HCT116 (cell line): ENCODE data around the gene NOTCH1. TPM values are rescaled to one million over a fixed set of nuclear protein-coding genes. Genes with fewer than 3 reads are reported as not detected.
A peak's percentile ranks its signal among the peaks of the same experiment; 100 is the strongest.

ENCODE experiments used
- ATAC-seq: fragments of 200-7000 bp; cut with Tn5 transposase; 2 replicates; pipeline ENCODE4 v1.9.1; 2020; ENCODE audit warnings: mild to moderate bottlenecking, moderate library complexity
- BruUV-seq: library from RNA; stranded (reverse); fragments of 400-500 nt; replicated peaks from 2 replicates; lab custom pipeline; 2021; lab: Mats Ljungman, UMichigan
- CTCF ChIA-PET: fragments of 300-600 bp; sonication (Branson Sonifier 250); formaldehyde crosslinking; loops from one replicate; lab custom pipeline; 2021; ENCODE audit warnings: antibody characterized with exemption; lab: Charles Lee
- POLR2A ChIA-PET: fragments of 300-600, 350-600 bp; sonication (Branson Sonifier 250); formaldehyde crosslinking; loops from one replicate; lab custom pipeline; 2021; ENCODE audit warnings: antibody characterized with exemption; lab: Charles Lee
- RAD21 ChIA-PET, 2 experiments: fragments of 300-600 bp; sonication (Branson Sonifier 250); formaldehyde crosslinking; loops; one replicate each; lab custom pipeline; 2023; ENCODE audit warnings: low total read pairs in 2 of 2; ENCODE audit not compliant: uncharacterized antibody in 2 of 2, unreplicated experiment in 2 of 2, low non-redundant PET in 1 of 2; lab: Charles Lee
- DNase-seq: peaks from one replicate; pipeline ENCODE4 v3.0.0-alpha.2; 2010; ENCODE audit warnings: low read depth, low spot score
- H2AFZ ChIP-seq: fragments of 200-600 bp; shearing (Covaris generic), sonication (generic); 2 replicates; pipeline ENCODE4 v1.6.1; 2017; ENCODE audit warnings: low read depth, mixed run types, mixed read lengths, antibody characterized with exemption, low read length; ENCODE audit not compliant: poor library complexity, severe bottlenecking
- H3K27ac ChIP-seq: 2 replicates; pipeline ENCODE4 v1.5.1; 2012; ENCODE audit warnings: low read depth, low read length
- H3K27me3 ChIP-seq: fragments of 200-600 bp; sonication (generic); 2 replicates; pipeline ENCODE4 v1.6.1; 2016; ENCODE audit warnings: mixed run types, low read length, mixed read lengths; ENCODE audit not compliant: insufficient read depth
- H3K36me3 ChIP-seq, 2 experiments: fragments of 200-500 bp in 1 of 2; fragments of 200-600 bp in 1 of 2; sonication (Bioruptor generic) in 1 of 2; sonication (generic) in 1 of 2; 2 replicates each; pipeline versions ENCODE4 v1.5.1 to v1.6.1; 2014 to 2016; ENCODE audit warnings: low read length in 2 of 2, inconsistent platforms in 1 of 2, mixed read lengths in 1 of 2, mixed run types in 1 of 2; ENCODE audit not compliant: insufficient read depth in 2 of 2, control insufficient read depth in 1 of 2
- H3K4me1 ChIP-seq, 2 experiments: fragments of 200-600 bp in 1 of 2; sonication (generic) in 1 of 2; 2 replicates each; pipeline versions ENCODE4 v1.5.1 to v1.6.1; 2012 to 2017; ENCODE audit warnings: low read length in 2 of 2, inconsistent platforms in 1 of 2, mild to moderate bottlenecking in 1 of 2, mixed read lengths in 1 of 2, mixed run types in 1 of 2, moderate library complexity in 1 of 2; ENCODE audit not compliant: insufficient read depth in 2 of 2, control insufficient read depth in 1 of 2
- H3K4me2 ChIP-seq: fragments of 200-600 bp; sonication (generic); 2 replicates; pipeline ENCODE4 v1.6.1; 2017; ENCODE audit warnings: mixed run types, low read length, mixed read lengths
- H3K4me3 ChIP-seq, 2 experiments: fragments of 200-600 bp in 1 of 2; sonication (generic) in 1 of 2; replicated peaks in 1 of 2; 2 replicates each; pipeline ENCODE4 v1.5.1; 2011 to 2016; ENCODE audit warnings: low read length in 2 of 2, control low read depth in 1 of 2, low read depth in 1 of 2, mild to moderate bottlenecking in 1 of 2, mixed read lengths in 1 of 2, mixed run types in 1 of 2
- H3K79me2 ChIP-seq: fragments of 200-600 bp; sonication (generic); 2 replicates; pipeline ENCODE4 v1.6.1; 2017; ENCODE audit warnings: mild to moderate bottlenecking, mixed run types, low read length, moderate library complexity, mixed read lengths; ENCODE audit not compliant: insufficient read depth
- H3K9ac ChIP-seq: fragments of 200-600 bp; sonication (generic); 2 replicates; pipeline ENCODE4 v1.6.1; 2016; ENCODE audit warnings: low read length, mixed read lengths
- H3K9me2 ChIP-seq: fragments of 200-600 bp; sonication (generic), shearing (Covaris generic); 2 replicates; pipeline ENCODE4 v1.6.1; 2017; ENCODE audit warnings: mixed run types, mild to moderate bottlenecking, moderate library complexity; ENCODE audit not compliant: insufficient read depth
- H3K9me3 ChIP-seq, 2 experiments: fragments of 200-500 bp in 1 of 2; fragments of 200-600 bp in 1 of 2; sonication (Bioruptor generic) in 1 of 2; sonication (generic) in 1 of 2; 2 replicates each; pipeline ENCODE4 v1.6.1; 2014 to 2017; ENCODE audit warnings: low read length in 2 of 2, mixed read lengths in 2 of 2, inconsistent platforms in 1 of 2, low read depth in 1 of 2, mild to moderate bottlenecking in 1 of 2, mixed run types in 1 of 2, moderate library complexity in 1 of 2; ENCODE audit not compliant: control insufficient read depth in 1 of 2, insufficient read depth in 1 of 2
- H4K20me1 ChIP-seq: fragments of 200-600 bp; sonication (generic), shearing (Covaris generic); 2 replicates; pipeline ENCODE4 v1.6.1; 2017; ENCODE audit warnings: mixed run types, mild to moderate bottlenecking, moderate library complexity; ENCODE audit not compliant: insufficient read depth
- ATF3 ChIP-seq: IDR thresholded peaks from 2 replicates; pipeline ENCODE4 v1.6.1; 2012
- CEBPB ChIP-seq: IDR thresholded peaks from 2 replicates; pipeline ENCODE4 v1.6.1; 2012; ENCODE audit warnings: low read depth
- CTCF ChIP-seq, 3 experiments: fragments of 200-600 bp in 1 of 3; sonication (generic) in 1 of 3; IDR thresholded peaks in 2 of 3; conservative IDR thresholded peaks in 1 of 3; 2 replicates each; pipeline ENCODE4 v1.5.1; 2012 to 2017; ENCODE audit warnings: low read depth in 2 of 3, low read length in 2 of 3, antibody characterized with exemption in 1 of 3, borderline replicate concordance in 1 of 3, control low read depth in 1 of 3, mild to moderate bottlenecking in 1 of 3, mixed read lengths in 1 of 3, mixed run types in 1 of 3, moderate library complexity in 1 of 3; ENCODE audit not compliant: insufficient read depth in 1 of 3
- EGR1 ChIP-seq: IDR thresholded peaks from 2 replicates; pipeline ENCODE4 v1.6.1; 2012; ENCODE audit warnings: low read depth
- ELF1 ChIP-seq: IDR thresholded peaks from 2 replicates; pipeline ENCODE4 v1.6.1; 2012; ENCODE audit warnings: low read depth, borderline replicate concordance
- MAX ChIP-seq: IDR thresholded peaks from 2 replicates; pipeline ENCODE4 v1.6.1; 2012
- RAD21 ChIP-seq: IDR thresholded peaks from 2 replicates; pipeline ENCODE4 v1.6.1; 2012; ENCODE audit warnings: low read depth, mild to moderate bottlenecking
- ZBTB33 ChIP-seq: IDR thresholded peaks from 2 replicates; pipeline ENCODE4 v1.6.1; 2011; ENCODE audit warnings: mild to moderate bottlenecking, low read length, moderate library complexity; ENCODE audit not compliant: insufficient replicate concordance; ENCODE audit errors: extremely low read depth
- intact Hi-C: fragments of 100-400 bp; cut with micrococcal nuclease; formaldehyde crosslinking; loops from 2 replicates; pipeline ENCODE4 v1.10.0; 2022
- total RNA-seq: library from RNA; stranded (reverse); gene quantifications from one replicate; pipeline ENCODE4 v1.2.1, GENCODE V29; 2021; ENCODE audit not compliant: unreplicated experiment

The NOTCH1 gene
- total RNA-seq, 1 experiment from 2014 or later: 36.2 TPM

- peak overlapping the region; percentile 95; the same call in 1 of the 2 replicates for H3K27ac ChIP-seq
- no peaks in the 10 kb centered on the region for H3K9me3 ChIP-seq
- peak overlapping the region; percentile 90 for H3K4me2 ChIP-seq
- ATAC-seq (no peak), DNase-seq (no peak)
- H3K4me3 ChIP-seq: peak overlapping the region; percentile 77 to 97
- H3K27me3 ChIP-seq: no peaks in the 10 kb centered on the region
- H3K9ac ChIP-seq: peak overlapping the region; percentile 98
- no peaks in the 10 kb centered on the region for H3K9me2 ChIP-seq
- peaks cover 20 to 23% of the 10 kb centered on the region in 2 experiments; a peak in 3 of 4 replicates for H3K36me3 ChIP-seq
- intact Hi-C loops: no loop called here
- RAD21 ChIA-PET: no interaction called here
- H3K4me1 ChIP-seq: peaks cover 10 to 29% of the 10 kb centered on the region in 2 experiments
- no peak overlapping the region for H2AFZ ChIP-seq
- BruUV-seq: no TSS peak
- peaks cover 60% of the 10 kb centered on the region for H3K79me2 ChIP-seq
- POLR2A ChIA-PET: no interaction called here
- TF ChIP-seq ZBTB33 (no peak), ELF1 (no peak), CEBPB (no peak), EGR1 (no peak), MAX (no peak)
- H4K20me1 ChIP-seq: peaks cover 4% of the 10 kb centered on the region; the same call in 1 of the 2 replicates
- CTCF ChIA-PET: no interaction called here
These were observed 64.3 kb downstream of the NOTCH1 start for GRCh38 chr9:136481558-136481957.

GRCh38 chr9:136476369-136477150 lies 69.3 kb downstream of the NOTCH1 start:
- Histone ChIP-seq H4K20me1 (peaks cover 3% of the 10 kb centered on the region; the same call in 1 of the 2 replicates), H3K9me3 (no peaks in the 10 kb centered on the region), H3K4me3 (no peak overlapping the region), H3K79me2 (peaks cover 96% of the 10 kb centered on the region), H3K9ac (no peak overlapping the region), H3K27ac (no peak overlapping the region), H3K36me3 (peaks cover 51 to 64% of the 10 kb centered on the region in 2 experiments), H2AFZ (no peak overlapping the region), H3K27me3 (no peaks in the 10 kb centered on the region), H3K4me1 (peaks cover 3 to 4% of the 10 kb centered on the region in 2 experiments), H3K4me2 (no peak overlapping the region), H3K9me2 (no peaks in the 10 kb centered on the region)
- RAD21 ChIA-PET: no interaction called here
- intact Hi-C loops: no loop called here
- DNase-seq (no peak), ATAC-seq (no peak)
- BruUV-seq: no TSS peak
- TF ChIP-seq CTCF (IDR thresholded peaks at IDR 0.05 in 2 of 3, conservative IDR thresholded peaks at IDR 0.05 in 1 of 3; ENCODE audit: borderline replicate concordance in 1 of 3, insufficient read depth in 1 of 3, low read depth in 2 of 3, low read length in 2 of 3) (no peak), RAD21 (no peak), ELF1 (no peak), MAX (no peak), CEBPB (no peak), ATF3 (no peak)
- CTCF ChIA-PET: no interaction called here
- POLR2A ChIA-PET: no interaction called here
